Neural progenitor cell (in vitro differentiated cells): ENCODE data around the gene TUBB2A. TPM values are rescaled to one million over a fixed set of nuclear protein-coding genes. Genes with fewer than 3 reads are reported as not detected.

Experiments
- DNase-seq: peaks from one replicate; pipeline ENCODE4 v3.0.0-alpha.2; 2016; ENCODE audit warnings: low spot score
- H2AFZ ChIP-seq: fragments of 200-600 bp; sonication (generic); replicated peaks from 2 replicates; pipeline ENCODE4 v1.6.1; 2016; ENCODE audit warnings: antibody characterized with exemption
- H3F3A ChIP-seq: fragments of 200-600 bp; sonication (generic); 2 replicates; pipeline ENCODE4 v1.6.1; 2016; ENCODE audit warnings: antibody characterized with exemption, low read depth
- H3K27ac ChIP-seq: fragments of 200-600 bp; sonication (generic); 2 replicates; pipeline ENCODE4 v1.5.1; 2016; ENCODE audit warnings: mild to moderate bottlenecking
- H3K27me3 ChIP-seq: fragments of 200-600 bp; sonication (generic); 2 replicates; pipeline ENCODE4 v1.6.1; 2016; ENCODE audit warnings: mild to moderate bottlenecking, moderate library complexity
- H3K36me3 ChIP-seq: fragments of 200-600 bp; sonication (generic); 2 replicates; pipeline ENCODE4 v1.5.1; 2016
- H3K4me1 ChIP-seq: fragments of 200-600 bp; sonication (generic); 2 replicates; pipeline ENCODE4 v1.6.1; 2016; ENCODE audit warnings: mixed run types
- H3K4me2 ChIP-seq: fragments of 200-600 bp; sonication (generic); 2 replicates; pipeline ENCODE4 v1.6.1; 2016
- H3K4me3 ChIP-seq: fragments of 200-600 bp; sonication (generic); 2 replicates; pipeline ENCODE4 v1.5.1; 2016
- H3K79me2 ChIP-seq: fragments of 200-600 bp; sonication (generic); 2 replicates; pipeline ENCODE4 v1.6.1; 2016; ENCODE audit warnings: low read depth
- H3K9ac ChIP-seq: fragments of 200-600 bp; sonication (generic); 2 replicates; pipeline ENCODE4 v1.6.1; 2016
- H3K9me3 ChIP-seq: fragments of 200-600 bp; sonication (generic); 2 replicates; pipeline ENCODE4 v1.5.1; 2016; ENCODE audit warnings: low read depth
- H4K20me1 ChIP-seq: fragments of 200-600 bp; sonication (generic); 2 replicates; pipeline ENCODE4 v1.6.1; 2016; ENCODE audit warnings: low read depth
- H3K27ac Mint-ChIP-seq: 3 replicates; pipeline ENCODE4 v1.8.0; 2021; ENCODE audit warnings: mixed read lengths
- H3K27me3 Mint-ChIP-seq: 2 replicates; pipeline ENCODE4 v1.8.0; 2022; ENCODE audit warnings: low read depth, mild to moderate bottlenecking, inconsistent platforms, moderate library complexity, mixed read lengths; ENCODE audit not compliant: insufficient read depth
- H3K36me3 Mint-ChIP-seq: 3 replicates; pipeline ENCODE4 v1.8.0; 2021; ENCODE audit warnings: mixed read lengths
- H3K4me1 Mint-ChIP-seq: 3 replicates; pipeline ENCODE4 v1.8.0; 2021; ENCODE audit warnings: mixed read lengths
- H3K4me3 Mint-ChIP-seq: 3 replicates; pipeline ENCODE4 v1.8.0; 2021; ENCODE audit warnings: mild to moderate bottlenecking, moderate library complexity, mixed read lengths
- H3K9me3 Mint-ChIP-seq: 3 replicates; pipeline ENCODE4 v1.8.0; 2020; ENCODE audit warnings: mixed read lengths
- CTCF ChIP-seq: fragments of 200-600 bp; sonication (generic); IDR thresholded peaks from 2 replicates; pipeline ENCODE4 v1.5.1; 2017; ENCODE audit warnings: antibody characterized with exemption, mild to moderate bottlenecking
- EZH2 ChIP-seq: fragments of 200-600 bp; sonication (generic); IDR thresholded peaks from 2 replicates; pipeline ENCODE4 v1.6.1; 2017; ENCODE audit warnings: antibody characterized with exemption, mild to moderate bottlenecking, moderate library complexity
- EZH2phosphoT487 ChIP-seq: fragments of 200-600 bp; sonication (generic); IDR thresholded peaks from 2 replicates; pipeline ENCODE4 v1.6.1; 2017; ENCODE audit warnings: antibody characterized with exemption
- total RNA-seq: library from RNA; depleted of rRNA; stranded (reverse); fragments of >200 nt; gene quantifications from 2 replicates; pipeline ENCODE4 v1.2.3, GENCODE V29; 2015; ENCODE audit warnings: low replicate concordance

Gene TUBB2A
- total RNA-seq, 1 donor from 2014 or later, result 57.9 TPM

- no peak overlapping the region for H3K9ac ChIP-seq
- peaks cover 3% of the 10 kb centered on the region for H3K36me3 Mint-ChIP-seq
- no peak overlapping the region for H3K27ac Mint-ChIP-seq
- H3K27me3 Mint-ChIP-seq, result peaks cover 3% of the 10 kb centered on the region
- no peaks in the 10 kb centered on the region for H3K79me2 ChIP-seq
- H3K9me3 Mint-ChIP-seq, result peaks cover 22% of the 10 kb centered on the region
- no peak overlapping the region for H3K4me3 Mint-ChIP-seq
- peaks cover 36% of the 10 kb centered on the region for H3K4me1 Mint-ChIP-seq
- H4K20me1 ChIP-seq, result no peaks in the 10 kb centered on the region
- no peaks in the 10 kb centered on the region for H3K36me3 ChIP-seq
- no peak for DNase-seq
- H3K4me2 ChIP-seq, result no peak overlapping the region
- TF ChIP-seq CTCF (no peak), EZH2phosphoT487 (no peak), EZH2 (no peak)
- H2AFZ ChIP-seq, result no peak overlapping the region
- no peak overlapping the region for H3K27ac ChIP-seq
- H3K9me3 ChIP-seq, result no peaks in the 10 kb centered on the region
- H3F3A ChIP-seq, result peaks cover 23% of the 10 kb centered on the region
- no peak overlapping the region for H3K4me3 ChIP-seq
- H3K27me3 ChIP-seq, result no peaks in the 10 kb centered on the region
- peaks cover 23% of the 10 kb centered on the region for H3K4me1 ChIP-seq
These were observed 47.6 kb upstream of the TUBB2A start for GRCh38 chr6:3204921-3205320.

- Histone ChIP-seq H3K4me2 (no peak overlapping the region), H3K36me3 (no peaks in the 10 kb centered on the region), H3K4me1 (peaks cover 9% of the 10 kb centered on the region), H3K9ac (no peak overlapping the region), H3K4me3 (no peak overlapping the region), H3K27me3 (no peaks in the 10 kb centered on the region), H4K20me1 (no peaks in the 10 kb centered on the region), H3K27ac (no peak overlapping the region), H2AFZ (no peak overlapping the region), H3K9me3 (no peaks in the 10 kb centered on the region), H3K79me2 (no peaks in the 10 kb centered on the region), H3F3A (peaks cover 6% of the 10 kb centered on the region)
- Mint-ChIP-seq H3K27ac (no peak overlapping the region), H3K4me1 (peaks cover 19% of the 10 kb centered on the region), H3K27me3 (no peaks in the 10 kb centered on the region), H3K36me3 (peaks cover 3% of the 10 kb centered on the region), H3K9me3 (peaks cover 34% of the 10 kb centered on the region), H3K4me3 (no peak overlapping the region)
- no peak for DNase-seq
- TF ChIP-seq CTCF (no peak), EZH2phosphoT487 (no peak), EZH2 (no peak)
These were observed 45.8 kb upstream of the TUBB2A start for GRCh38 chr6:3202999-3203696.

GRCh38 chr6:3201388-3201787 lies 44.0 kb upstream of the TUBB2A start:
- H3K4me3 ChIP-seq, result no peak overlapping the region
- Mint-ChIP-seq H3K36me3 (peaks cover 3% of the 10 kb centered on the region), H3K9me3 (peaks cover 36% of the 10 kb centered on the region), H3K27me3 (peaks cover 3% of the 10 kb centered on the region), H3K27ac (no peak overlapping the region), H3K4me3 (no peak overlapping the region), H3K4me1 (peaks cover 10% of the 10 kb centered on the region)
- H3K27ac ChIP-seq, result no peak overlapping the region
- H3K4me2 ChIP-seq, result no peak overlapping the region
- no peaks in the 10 kb centered on the region for H3K36me3 ChIP-seq
- no peak overlapping the region for H3K9ac ChIP-seq
- H4K20me1 ChIP-seq, result no peaks in the 10 kb centered on the region
- H3F3A ChIP-seq, result peaks cover 6% of the 10 kb centered on the region
- peaks cover 6% of the 10 kb centered on the region for H3K4me1 ChIP-seq
- TF ChIP-seq CTCF, result no peak
- TF ChIP-seq EZH2phosphoT487, result no peak
- TF ChIP-seq EZH2, result no peak
- H3K9me3 ChIP-seq, result no peaks in the 10 kb centered on the region
- no peak for DNase-seq
- no peak overlapping the region for H2AFZ ChIP-seq
- H3K79me2 ChIP-seq, result no peaks in the 10 kb centered on the region
- no peaks in the 10 kb centered on the region for H3K27me3 ChIP-seq
